PFSK-1 (cell line): ENCODE data around the gene APC2.

Source experiments
- POLR2AphosphoS5 ChIP-seq: IDR thresholded peaks from 2 replicates; pipeline ENCODE4 v1.6.1; 2012; ENCODE audit warnings: low read depth, mild to moderate bottlenecking, control low read depth, low read length, moderate library complexity
- TAF1 ChIP-seq: IDR thresholded peaks from 2 replicates; pipeline ENCODE4 v1.6.1; 2012; ENCODE audit warnings: low read length, control low read depth, borderline replicate concordance; ENCODE audit not compliant: insufficient read depth

GRCh38 chr19:1491849-1492170, 41.9 kb downstream of the APC2 start:
- no peak for TF ChIP-seq TAF1
- no peak for TF ChIP-seq POLR2AphosphoS5
